ENCODE results near the gene PLCB3. TPM values are rescaled to one million over a fixed set of nuclear protein-coding genes. Genes with fewer than 3 reads are reported as not detected.

The PLCB3 gene
- polyA plus RNA-seq, 3 donors: 11.6 to 17.7 (median 15.1) TPM

DNA sequence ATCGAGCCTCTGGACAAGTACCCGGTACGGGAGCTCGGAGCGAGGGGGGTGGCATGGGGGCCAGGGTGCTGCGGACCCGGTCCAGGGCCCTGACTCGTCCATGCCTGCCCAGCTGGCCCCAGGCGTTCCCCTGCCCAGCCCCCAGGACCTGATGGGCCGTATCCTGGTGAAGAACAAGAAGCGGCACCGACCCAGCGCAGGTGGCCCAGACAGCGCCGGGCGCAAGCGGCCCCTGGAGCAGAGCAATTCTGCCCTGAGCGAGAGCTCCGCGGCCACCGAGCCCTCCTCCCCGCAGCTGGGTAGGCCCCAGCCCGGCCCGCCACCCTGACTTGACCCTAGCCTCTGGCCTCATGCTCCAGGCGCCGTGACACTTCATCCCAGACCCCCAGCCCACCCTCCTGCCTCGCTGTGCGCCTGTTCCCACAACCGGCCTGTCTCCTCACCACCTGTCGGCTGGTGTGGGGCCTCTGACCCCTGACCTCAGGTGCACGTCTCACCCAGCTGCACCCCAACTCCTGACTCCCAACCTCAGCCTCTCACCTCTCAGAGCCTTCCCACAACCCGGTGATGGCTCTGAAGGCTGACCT lies 7.7 kb downstream of the PLCB3 start:
- DNase-seq (ENCODE audit: extremely low read depth in 1 of 11, low read depth in 9 of 11, low spot score in 4 of 11): no peak

DNA sequence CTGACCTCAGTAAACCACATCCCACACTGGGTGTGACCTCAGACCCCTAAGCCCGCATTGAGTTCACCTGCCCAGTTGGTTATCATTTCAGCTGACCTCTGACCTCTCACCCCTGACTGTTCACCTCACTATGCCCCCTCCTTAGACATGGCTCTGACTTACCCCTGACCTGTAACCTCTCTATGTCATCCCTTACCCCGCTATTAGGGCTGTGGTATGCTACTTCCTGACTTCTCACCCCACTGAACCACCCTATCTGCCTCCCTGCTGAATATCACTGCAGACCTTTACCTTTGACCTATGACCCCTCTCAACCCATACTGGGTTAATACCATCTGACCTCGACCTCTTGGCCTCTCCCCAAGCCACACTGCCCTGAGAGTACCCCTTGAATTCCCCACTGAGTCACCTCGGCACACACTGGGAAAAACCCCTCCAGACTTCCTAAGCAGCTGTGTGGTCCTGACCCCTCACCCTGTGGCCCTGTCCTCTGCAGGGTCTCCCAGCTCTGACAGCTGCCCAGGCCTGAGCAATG lies 8.3 kb downstream of the PLCB3 start:
- DNase-seq (ENCODE audit: extremely low read depth in 1 of 11, low read depth in 9 of 11, low spot score in 4 of 11): no peak

DNA sequence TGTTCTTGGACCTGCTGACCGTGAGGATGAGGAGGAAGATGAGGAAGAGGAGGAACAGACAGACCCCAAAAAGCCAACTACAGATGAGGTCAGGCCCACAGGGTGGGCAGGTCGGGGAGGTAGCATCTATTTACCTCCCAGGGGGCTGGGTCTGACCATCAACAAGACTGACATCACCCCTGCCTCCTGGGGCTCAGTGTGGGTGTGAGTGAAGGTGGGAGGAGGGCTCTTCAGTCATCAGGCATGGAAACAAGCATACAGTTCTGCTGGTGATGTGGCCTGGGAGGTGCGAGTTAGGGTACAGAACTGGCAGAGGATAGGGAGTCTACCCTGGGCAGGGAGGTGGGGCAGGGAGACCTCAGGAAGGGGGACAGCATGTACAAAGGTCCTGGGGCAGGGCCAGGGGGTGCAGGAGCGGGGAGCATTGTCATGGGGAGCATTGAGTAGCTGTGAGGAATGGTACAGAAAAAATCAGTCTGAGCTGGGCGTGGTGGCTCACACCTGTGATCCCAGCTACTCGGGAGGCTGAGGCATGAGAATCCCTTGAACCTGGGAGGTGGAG lies 8.9 kb downstream of the PLCB3 start:
- no peak for DNase-seq (ENCODE audit: extremely low read depth in 1 of 11, low read depth in 9 of 11, low spot score in 4 of 11)

DNA sequence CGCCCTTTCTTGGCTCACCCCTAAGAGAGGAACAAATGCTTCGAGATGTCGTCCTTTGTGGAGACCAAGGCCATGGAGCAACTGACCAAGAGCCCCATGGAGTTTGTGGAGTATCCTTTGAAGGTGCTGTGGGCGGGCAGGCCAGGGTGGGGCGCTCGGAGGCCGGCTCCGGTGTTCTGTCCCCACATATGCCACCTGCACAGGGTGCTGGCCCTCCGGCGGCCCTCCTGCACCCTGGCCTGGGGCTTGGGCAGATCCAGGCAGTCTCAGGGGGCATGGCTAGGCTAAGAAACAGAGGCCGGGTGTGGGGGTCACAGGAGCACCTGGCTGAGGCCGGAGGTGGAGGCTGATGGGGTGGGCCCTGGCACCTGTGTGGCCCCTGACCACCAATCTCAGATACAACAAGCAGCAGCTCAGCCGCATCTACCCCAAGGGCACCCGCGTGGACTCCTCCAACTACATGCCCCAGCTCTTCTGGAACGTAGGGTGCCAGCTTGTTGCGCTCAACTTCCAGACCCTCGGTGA lies 10.3 kb downstream of the PLCB3 start:
- no peak for DNase-seq (ENCODE audit: extremely low read depth in 1 of 11, low read depth in 9 of 11, low spot score in 4 of 11)

DNA sequence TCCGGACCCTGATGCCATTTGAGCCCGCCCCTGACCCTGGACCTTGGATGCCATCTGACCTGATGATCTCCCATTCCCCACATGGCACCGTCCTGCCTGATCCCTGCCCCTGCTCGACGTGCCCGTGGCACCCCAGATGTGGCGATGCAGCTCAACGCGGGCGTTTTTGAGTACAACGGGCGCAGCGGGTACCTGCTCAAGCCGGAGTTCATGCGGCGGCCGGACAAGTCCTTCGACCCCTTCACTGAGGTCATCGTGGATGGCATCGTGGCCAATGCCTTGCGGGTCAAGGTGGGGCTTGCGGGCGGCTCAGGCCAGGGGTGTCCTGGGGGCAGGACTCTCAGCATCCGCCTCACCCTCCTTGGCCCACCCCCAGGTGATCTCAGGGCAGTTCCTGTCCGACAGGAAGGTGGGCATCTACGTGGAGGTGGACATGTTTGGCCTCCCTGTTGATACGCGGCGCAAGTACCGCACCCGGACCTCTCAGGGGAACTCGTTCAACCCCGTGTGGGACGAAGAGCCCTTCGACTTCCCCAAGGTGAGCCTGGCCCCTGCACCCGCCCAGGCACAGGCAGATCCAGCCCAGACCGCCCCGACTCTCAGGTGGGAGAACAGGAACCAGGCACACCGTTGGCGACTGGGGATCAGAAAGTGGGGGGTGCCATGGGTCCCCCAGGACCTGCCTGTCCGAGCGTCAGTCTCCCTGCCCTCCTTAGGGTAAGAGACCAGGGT lies 11.1 kb downstream of the PLCB3 start:
- no peak for DNase-seq (ENCODE audit: extremely low read depth in 1 of 11, low read depth in 9 of 11, low spot score in 4 of 11)

DNA sequence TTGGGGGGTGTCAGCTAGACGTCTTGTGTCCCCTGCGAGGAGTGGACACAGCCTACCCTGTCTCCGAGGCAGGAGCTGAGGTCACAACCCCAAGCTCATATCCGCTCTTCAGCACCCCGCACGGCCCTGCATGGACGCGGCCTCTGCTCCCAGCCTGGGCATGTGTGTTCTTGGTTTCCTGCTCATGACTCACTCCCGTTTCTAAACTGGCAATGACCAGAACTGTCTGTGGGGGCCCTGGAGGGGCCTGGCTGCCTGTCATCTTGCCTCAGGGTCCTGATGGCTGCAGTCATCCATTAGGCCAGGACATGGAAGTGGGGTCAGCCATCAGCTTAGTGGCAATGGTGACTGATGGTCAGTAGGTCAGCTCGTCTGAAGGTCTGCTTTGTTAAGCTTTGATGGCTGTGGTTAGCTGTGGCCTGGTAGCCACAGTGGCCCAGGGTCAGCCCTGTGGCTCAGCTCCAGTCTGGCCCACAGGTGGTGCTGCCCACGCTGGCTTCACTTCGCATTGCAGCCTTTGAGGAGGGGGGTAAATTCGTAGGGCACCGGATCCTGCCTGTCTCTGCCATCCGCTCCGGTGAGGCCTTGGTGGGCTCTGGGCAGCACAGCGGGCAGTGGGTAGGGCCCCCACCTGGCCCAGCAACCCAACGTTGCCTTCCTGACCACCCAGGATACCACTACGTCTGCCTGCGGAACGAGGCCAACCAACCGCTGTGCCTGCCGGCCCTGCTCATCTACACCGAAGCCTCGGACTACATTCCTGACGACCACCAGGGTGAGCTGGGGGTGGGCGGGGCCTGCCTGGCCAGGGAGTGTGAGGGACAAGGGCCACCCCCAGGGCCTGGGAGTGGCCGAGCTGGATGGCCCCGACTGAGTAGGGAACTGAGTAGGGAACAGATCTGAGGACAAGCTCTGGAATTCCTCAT lies 12.0 kb downstream of the PLCB3 start:
- DNase-seq (ENCODE audit: extremely low read depth in 1 of 11, low read depth in 9 of 11, low spot score in 4 of 11): no peak

DNA sequence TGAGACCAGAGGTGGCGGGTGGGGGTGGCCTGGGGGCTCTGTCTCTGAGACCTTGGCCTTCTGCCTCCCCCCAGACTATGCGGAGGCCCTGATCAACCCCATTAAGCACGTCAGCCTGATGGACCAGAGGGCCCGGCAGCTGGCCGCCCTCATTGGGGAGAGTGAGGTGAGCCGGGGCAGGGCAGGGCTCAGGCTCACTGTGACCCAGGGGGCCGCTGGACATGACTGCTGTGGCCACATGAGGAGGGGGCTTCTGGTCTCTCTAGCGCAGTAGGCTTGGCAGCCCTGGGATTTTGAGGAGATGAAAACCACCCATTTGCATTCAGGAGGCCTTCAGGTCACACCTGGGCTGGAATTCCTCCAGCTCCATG lies 12.6 kb downstream of the PLCB3 start:
- no peak for DNase-seq (ENCODE audit: extremely low read depth in 1 of 11, low read depth in 9 of 11, low spot score in 4 of 11)

DNA sequence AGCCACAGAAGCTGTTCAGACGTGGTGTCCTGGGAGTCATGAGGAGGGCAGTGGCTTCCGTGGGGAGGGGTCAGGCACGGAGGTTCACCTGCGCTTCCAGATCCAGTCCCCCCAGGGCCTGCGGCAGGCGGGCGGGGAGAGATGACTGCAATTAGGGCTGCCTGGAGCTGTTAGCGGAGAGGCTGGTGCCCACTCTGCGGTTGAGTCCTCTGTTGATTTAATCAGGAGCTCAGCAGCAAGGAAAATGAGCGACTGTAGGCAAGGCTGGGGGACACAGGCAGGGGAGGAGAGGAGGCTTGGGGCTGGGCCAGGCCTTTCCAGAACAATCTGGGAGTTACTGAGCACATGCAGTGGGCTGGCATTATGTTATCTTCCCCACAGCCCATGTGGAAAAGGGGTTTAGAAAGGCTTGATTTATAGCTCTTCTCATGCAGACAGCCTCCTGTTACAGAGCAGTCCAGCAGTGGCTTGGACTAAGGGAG lies 13.1 kb downstream of the PLCB3 start:
- DNase-seq (ENCODE audit: extremely low read depth in 1 of 11, low read depth in 9 of 11, low spot score in 4 of 11): no peak

DNA sequence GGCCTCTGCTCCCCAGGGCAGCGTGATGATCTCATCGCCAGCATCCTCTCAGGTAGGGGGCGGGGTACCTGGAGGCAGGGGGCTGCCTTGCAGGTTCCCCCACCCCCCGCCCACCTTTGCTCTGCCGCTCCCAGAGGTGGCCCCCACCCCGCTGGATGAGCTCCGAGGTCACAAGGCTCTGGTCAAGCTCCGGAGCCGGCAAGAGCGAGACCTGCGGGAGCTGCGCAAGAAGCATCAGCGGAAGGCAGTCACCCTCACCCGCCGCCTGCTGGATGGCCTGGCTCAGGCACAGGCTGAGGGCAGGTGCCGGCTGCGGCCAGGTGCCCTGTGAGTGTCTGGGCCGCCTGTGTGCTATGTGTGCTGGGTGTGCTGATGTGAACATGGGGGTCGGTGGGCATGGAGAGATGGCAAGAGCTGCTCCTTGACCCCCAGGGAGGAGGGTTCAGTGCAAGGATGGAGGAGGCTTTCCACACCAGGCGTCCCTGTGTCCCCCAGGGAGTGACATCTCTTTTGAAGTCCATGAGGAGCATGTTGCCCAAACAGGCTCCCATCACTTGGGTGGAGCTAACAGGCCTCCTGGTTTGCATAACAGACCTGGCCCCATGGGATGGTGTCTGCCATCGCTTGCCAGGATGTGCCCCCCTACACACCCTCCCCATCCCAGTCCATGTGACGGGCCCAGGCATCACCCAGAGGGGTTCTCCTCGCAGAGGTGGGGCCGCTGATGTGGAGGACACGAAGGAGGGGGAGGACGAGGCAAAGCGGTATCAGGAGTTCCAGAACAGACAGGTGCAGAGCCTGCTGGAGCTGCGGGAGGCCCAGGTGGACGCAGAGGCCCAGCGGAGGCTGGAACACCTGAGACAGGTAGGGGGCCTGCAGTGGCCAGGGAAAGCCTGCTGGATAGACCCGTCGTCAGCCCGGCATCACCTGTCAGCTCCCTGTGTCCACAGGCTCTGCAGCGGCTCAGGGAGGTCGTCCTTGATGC lies 14.1 kb downstream of the PLCB3 start:
- DNase-seq (ENCODE audit: extremely low read depth in 1 of 11, low read depth in 9 of 11, low spot score in 4 of 11): no peak

DNA sequence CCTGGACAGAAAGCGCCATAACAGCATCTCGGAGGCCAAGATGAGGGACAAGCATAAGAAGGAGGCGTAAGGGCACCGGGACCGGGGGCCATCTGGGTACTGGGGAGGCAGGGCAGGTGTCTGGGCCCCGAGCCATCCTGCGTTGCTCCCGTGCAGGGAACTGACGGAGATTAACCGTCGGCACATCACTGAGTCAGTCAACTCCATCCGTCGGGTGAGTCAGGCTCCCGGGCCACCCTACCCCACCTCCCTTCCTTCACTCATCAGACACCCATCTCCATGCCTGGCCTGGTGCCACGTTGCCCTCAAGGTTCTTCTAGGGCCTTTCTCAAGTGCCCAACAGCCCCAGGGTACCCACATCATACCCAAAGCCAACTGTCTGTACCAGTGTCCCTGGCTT lies 15.0 kb downstream of the PLCB3 start:
- no peak for DNase-seq (ENCODE audit: extremely low read depth in 1 of 11, low read depth in 9 of 11, low spot score in 4 of 11)

DNA sequence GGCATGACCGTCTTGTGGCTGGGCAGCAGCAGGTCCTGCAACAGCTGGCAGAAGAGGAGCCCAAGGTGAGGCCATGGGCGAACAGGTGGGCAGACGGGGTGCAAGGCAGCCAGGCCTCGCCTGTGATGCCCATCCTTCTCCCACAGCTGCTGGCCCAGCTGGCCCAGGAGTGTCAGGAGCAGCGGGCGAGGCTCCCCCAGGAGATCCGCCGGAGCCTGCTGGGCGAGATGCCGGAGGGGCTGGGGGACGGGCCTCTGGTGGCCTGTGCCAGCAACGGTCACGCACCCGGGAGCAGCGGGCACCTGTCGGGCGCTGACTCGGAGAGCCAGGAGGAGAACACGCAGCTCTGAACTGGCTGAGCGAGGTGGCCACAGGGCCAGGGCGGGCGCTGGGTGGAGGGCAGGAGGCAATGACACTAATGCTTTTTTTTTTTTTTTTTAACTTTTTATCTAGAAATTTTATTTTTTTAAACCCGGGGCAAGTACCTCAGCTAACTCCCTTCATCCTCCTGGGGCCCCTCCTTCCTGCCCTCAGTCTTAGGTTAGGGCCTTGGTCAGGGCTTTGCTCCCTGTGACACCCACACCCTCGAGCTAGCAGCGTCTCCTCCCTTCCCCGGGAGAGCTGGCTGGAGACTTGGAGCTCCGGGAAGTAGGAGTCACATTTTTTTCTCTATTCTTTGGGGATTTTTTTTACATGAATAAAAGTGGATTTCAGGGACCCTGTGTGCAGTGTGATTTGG lies 16.0 kb downstream of the PLCB3 start:
- DNase-seq (ENCODE audit: extremely low read depth in 1 of 11, low read depth in 9 of 11, low spot score in 4 of 11): no peak

DNA sequence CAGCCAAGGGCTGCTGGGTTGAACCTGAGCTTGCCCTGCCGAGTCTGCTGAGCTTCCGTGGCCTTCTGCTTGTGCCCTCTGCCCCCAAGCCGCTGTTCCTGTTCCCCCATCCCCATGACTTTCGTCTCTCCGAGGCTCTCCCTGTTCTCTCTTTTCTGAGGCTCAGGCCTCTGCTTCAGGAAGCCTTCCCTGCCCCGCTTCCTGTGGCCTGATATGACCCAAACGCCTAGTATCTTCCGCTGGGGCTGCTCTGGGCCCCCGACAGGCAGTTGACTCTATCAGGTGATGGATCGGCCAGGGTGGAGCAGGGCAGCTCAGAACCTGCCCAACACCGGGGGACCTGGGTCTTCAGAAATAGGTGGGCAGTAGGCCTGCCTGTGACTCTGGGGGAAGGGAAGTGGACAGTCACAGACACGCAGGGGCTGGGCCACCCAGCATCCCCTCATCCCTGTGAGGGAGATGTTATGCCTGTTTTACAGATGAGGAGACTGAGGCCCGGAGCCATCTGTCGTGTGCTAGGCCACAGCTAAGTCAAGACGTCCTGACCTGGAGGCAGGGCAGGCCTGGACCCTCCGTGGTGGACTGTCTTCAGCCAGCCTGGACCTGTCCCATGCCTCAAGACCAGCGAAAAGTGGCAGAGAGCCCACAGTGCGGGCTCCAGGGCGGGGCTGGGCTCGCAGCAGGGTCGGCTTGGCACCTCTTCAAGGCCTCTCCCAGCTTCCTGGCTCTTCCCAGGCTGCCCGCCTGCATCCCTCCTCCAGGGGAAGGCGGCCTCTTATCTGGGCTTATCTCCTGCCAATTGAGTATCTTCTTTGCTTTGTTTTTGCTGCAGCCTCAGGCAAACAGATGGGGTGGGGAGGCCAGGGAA lies 16.9 kb downstream of the PLCB3 start:
- DNase-seq (ENCODE audit: extremely low read depth in 1 of 11, low read depth in 9 of 11, low spot score in 4 of 11): no peak

DNA sequence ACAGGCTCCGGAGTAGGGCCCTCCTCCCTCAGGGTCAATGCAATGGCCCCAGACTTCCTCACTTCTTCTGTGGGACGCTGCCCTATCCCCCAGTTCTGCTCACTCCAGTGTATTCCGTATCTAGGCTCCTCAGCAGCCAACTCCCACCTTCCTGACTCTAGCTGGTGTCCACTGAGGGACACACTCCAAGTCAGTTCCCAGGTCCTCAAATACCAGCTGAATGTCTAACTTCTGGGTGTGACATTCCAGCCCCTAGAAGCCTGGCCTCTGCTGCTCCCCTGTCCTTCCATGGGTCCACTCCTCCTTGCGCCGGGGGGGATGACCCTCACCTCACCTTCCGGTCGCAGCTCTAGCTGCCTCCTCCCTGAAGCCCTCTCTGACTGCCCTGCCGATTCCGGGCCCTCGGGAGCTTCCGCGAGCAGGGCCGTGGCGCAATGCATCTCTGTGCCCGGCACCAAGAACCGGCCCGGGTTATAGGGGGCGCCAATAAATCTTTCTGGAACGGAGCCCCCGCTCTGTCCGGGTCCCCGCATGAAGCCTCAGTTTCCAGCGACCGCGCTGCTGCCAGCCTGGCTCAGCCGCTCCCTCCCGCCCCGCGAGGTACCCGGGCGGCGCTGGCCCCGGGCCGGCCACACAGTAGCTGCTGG lies 17.7 kb downstream of the PLCB3 start:
- DNase-seq (ENCODE audit: extremely low read depth in 1 of 11, low read depth in 9 of 11, low spot score in 4 of 11): no peak

DNA sequence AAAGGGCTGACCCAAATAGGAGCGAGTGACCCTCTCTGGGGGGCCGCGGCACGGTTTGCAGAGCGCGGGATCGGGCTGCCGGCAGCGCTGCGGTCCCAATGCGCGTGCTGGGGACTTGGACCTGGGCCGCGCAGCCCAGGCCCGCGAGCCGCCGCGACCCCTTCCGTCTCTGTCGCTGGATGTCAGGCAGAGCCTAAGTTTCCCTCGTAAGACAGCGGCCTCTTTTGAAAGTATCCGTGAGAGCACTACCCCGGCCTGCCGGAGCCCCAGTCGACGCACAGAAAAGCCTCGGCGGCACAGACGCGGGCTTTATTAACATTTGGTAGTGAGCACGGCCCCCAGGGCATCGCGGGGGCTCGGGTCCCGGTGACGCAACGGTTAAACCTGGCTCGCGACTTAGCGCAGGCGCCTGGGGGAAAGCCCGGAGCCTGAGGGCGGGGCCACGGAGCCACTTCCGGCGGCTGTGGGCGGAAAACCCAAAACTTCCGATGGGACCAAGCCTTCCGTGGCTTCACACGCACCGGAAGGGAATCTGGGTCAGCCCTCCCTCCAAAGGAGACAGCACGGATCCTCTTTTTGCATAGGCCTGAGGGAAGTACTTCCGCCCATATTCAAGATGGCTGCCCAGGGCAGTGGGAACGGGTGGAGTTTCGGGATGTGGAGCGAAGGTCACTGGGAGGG lies 18.4 kb downstream of the PLCB3 start:
- DNase-seq (ENCODE audit: extremely low read depth in 1 of 11, low read depth in 9 of 11, low spot score in 4 of 11): peak; percentile 95 to 100 (median 99)

DNA sequence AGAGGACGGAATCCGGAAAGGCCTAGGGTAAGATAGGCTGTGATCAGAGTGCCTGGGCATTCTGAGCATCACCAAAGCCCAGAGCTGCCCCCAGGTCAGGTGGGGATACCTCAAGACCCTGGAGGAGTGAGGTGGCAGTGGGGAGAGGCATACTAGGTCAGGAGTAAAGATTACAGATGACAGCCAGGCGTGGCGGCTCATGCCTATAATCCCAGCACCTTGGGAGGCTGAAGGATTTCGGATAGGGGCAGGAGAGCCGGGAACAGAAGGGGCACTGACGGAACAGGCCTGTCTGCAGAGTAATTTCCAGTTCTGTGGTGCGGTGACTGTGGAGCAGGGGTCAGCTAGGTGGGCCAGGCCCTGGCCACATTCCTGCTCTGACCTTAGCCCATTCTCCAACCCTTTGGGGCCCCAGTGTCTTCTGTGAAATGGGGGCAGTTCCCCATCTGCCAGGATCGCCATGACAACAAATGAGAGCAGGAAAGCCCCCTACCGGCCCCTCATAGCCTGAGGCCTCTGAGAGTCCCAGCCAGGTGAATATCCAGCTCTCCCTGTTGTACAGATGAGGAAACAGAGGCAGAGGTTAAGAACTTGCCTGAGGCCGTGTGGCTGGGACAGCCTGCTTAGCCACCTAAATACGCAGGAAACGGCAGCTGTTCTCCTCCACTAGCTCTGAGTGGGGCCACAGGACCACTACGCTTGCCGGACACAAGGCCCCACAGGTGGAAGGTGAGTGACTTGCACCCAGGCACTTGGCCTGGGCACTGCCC lies 23.9 kb downstream of the PLCB3 start:
- no peak for DNase-seq (ENCODE audit: extremely low read depth in 1 of 11, low read depth in 9 of 11, low spot score in 4 of 11)
